Duodenal mucosa (tissue), 2 donors: ENCODE measurements around the gene SIGMAR1.

Source experiments
- H3K27ac ChIP-seq: one replicate; pipeline ENCODE4 v1.7.0; 2013; ENCODE audit warnings: low read depth, low read length
- H3K27me3 ChIP-seq, 2 donors: one replicate each; pipeline ENCODE4 v1.7.0; 2013; ENCODE audit warnings: low read length in 2 of 2, control low read depth in 1 of 2; ENCODE audit not compliant: insufficient read depth in 2 of 2, control insufficient read depth in 1 of 2
- H3K36me3 ChIP-seq, 2 donors: one replicate each; pipeline ENCODE4 v1.7.0; 2013; ENCODE audit warnings: low read length in 2 of 2, control low read depth in 1 of 2; ENCODE audit not compliant: insufficient read depth in 2 of 2, control insufficient read depth in 1 of 2
- H3K4me1 ChIP-seq, 2 donors: one replicate each; pipeline ENCODE4 v1.7.0; 2013; ENCODE audit warnings: low read length in 2 of 2, control low read depth in 1 of 2; ENCODE audit not compliant: insufficient read depth in 2 of 2, control insufficient read depth in 1 of 2
- H3K4me3 ChIP-seq, 2 donors: one replicate each; pipeline ENCODE4 v1.7.0; 2013; ENCODE audit warnings: low read length in 2 of 2, low read depth in 1 of 2
- H3K9ac ChIP-seq, 2 donors: one replicate each; pipeline ENCODE4 v1.7.0; 2013; ENCODE audit warnings: low read length in 2 of 2, low read depth in 1 of 2
- H3K9me3 ChIP-seq, 2 donors: one replicate each; pipeline ENCODE4 v1.7.0; 2013; ENCODE audit warnings: low read length in 2 of 2, control low read depth in 1 of 2; ENCODE audit not compliant: control insufficient read depth in 1 of 2

The SIGMAR1 gene

DNA sequence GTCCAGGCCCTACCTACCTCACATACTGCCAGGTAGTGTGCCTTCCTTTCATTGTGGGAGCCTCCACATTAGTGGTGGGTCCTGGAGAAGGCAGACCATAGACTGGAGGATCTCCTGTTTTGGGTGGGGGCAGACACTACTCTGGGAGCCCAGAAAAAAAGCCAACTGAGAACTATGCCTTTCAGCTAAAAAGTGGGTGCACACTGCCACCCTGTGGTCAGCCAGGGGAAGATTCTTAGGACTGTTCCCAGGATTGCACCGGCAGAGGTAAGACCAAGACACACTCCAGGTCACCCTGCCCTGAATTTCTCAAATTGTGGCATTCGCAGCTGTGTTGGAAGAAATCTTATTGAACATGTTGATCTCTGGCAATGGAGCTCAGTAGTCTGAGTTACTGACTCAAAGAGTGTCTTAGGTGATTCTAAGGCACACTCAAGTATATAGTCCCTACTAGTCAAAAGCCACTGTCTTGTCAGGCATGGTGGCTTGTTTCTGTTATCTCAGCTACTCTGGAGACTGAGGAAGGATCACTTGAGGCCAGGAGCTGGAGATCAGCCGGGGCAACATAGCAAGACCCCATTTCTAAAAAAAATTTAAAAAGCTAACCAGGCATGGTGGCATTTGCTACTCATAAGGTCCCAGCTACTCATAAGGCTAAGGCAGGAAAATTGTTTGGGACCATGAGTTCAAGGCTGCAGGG lies 3.6 kb downstream of the SIGMAR1 start:
- Histone ChIP-seq H3K27me3 (peaks cover 5 to 9% of the 10 kb centered on the region in 2 donors), H3K36me3 (peaks cover 4 to 15% of the 10 kb centered on the region in 2 donors), H3K27ac (no peak overlapping the region), H3K4me1 (peaks cover 32 to 44% of the 10 kb centered on the region in 2 donors), H3K4me3 (no peak overlapping the region), H3K9ac (no peak overlapping the region), H3K9me3 (no peaks in the 10 kb centered on the region)

DNA sequence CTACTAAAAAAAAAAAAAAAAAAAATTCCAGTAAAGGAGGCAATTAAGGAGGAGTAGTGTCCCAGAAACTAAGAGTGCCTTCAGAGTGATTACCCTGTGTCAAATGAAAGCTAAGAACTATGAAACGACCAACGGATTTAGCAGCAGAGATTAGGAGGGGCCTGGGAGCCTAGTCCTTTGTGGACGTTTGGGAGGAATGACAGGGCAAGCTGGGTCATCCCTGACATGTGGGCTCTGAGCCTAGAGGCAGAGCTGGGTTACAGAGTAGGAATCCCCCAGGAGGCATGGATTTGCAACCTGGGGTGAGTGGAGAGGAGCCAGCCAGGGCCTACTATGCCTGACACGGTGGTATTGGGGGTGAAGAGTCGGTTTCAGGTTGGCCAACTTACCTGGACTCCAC lies 4.4 kb downstream of the SIGMAR1 start:
- peaks cover 10 to 15% of the 10 kb centered on the region in 2 donors for H3K27me3 ChIP-seq
- H3K9ac ChIP-seq = no peak overlapping the region
- no peaks in the 10 kb centered on the region for H3K9me3 ChIP-seq
- H3K36me3 ChIP-seq = peaks cover 4 to 15% of the 10 kb centered on the region in 2 donors
- no peak overlapping the region for H3K4me3 ChIP-seq
- peaks cover 30 to 41% of the 10 kb centered on the region in 2 donors for H3K4me1 ChIP-seq
- no peak overlapping the region for H3K27ac ChIP-seq

DNA sequence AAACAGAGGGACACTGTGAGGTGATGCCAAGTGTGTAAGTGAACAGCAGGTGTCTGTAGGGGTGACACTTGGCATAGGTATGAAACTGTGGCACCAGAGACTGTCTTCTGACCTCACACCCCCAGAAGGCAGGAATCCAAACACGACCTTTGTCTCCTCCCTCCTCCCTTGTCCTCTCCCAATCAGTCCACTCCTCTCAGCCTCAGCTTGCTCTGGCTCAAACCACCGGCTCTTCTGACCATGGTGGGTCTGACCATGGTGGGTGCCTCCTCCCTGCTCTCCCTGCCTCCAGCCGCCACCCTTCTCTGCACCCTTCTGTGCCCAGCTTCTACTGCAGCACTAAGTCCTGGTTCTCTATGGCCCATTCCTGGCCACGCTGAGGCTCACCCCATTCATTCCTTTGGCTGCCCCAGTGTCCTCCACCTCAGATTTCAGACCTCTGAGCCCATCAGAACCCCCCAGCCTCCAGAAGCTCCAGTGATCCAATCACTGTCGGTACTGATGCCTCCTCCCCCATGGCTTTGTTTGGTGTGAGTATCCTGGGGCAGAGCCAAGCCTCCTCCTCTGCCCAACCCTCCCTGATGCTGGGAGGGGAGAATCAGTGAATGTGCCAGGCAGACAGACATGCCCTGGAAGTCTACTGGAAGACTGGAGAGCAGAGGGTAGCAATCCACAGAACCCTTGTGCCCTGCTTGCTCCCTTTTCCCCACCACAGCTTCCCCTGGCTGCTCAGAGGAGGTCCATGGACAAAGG lies 7.0 kb downstream of the SIGMAR1 start:
- Histone ChIP-seq H3K27ac (no peak overlapping the region), H3K9me3 (no peaks in the 10 kb centered on the region), H3K27me3 (peaks cover 36 to 39% of the 10 kb centered on the region in 2 donors), H3K9ac (no peak overlapping the region), H3K4me3 (peak overlapping the region in 1 of 2 donors; percentile 23), H3K4me1 (peaks cover 19 to 21% of the 10 kb centered on the region in 2 donors), H3K36me3 (peaks cover 4 to 11% of the 10 kb centered on the region in 2 donors)

DNA sequence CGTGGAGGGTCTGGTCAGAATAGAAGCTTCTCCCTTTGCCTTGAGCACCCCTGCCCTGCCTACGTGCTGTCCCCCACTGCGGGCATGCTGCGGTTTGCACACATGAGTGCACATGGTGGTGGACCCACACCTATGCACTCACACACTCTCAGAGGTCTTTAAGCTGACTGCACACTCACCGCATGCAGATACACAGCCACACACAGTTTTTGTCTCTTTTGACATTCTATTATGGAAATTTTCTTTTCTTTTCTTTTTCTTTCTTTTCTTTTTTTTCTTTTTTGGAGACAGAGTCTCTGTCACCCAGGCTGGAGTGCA lies 8.1 kb downstream of the SIGMAR1 start:
- H3K4me3 ChIP-seq = peak overlapping the region; percentile 45 to 59
- H3K36me3 ChIP-seq = no peaks in the 10 kb centered on the region
- H3K27me3 ChIP-seq = peaks cover 47 to 48% of the 10 kb centered on the region in 2 donors
- H3K9me3 ChIP-seq = no peaks in the 10 kb centered on the region
- peaks cover 19 to 21% of the 10 kb centered on the region in 2 donors for H3K4me1 ChIP-seq
- no peak overlapping the region for H3K27ac ChIP-seq
- H3K9ac ChIP-seq = no peak overlapping the region

DNA sequence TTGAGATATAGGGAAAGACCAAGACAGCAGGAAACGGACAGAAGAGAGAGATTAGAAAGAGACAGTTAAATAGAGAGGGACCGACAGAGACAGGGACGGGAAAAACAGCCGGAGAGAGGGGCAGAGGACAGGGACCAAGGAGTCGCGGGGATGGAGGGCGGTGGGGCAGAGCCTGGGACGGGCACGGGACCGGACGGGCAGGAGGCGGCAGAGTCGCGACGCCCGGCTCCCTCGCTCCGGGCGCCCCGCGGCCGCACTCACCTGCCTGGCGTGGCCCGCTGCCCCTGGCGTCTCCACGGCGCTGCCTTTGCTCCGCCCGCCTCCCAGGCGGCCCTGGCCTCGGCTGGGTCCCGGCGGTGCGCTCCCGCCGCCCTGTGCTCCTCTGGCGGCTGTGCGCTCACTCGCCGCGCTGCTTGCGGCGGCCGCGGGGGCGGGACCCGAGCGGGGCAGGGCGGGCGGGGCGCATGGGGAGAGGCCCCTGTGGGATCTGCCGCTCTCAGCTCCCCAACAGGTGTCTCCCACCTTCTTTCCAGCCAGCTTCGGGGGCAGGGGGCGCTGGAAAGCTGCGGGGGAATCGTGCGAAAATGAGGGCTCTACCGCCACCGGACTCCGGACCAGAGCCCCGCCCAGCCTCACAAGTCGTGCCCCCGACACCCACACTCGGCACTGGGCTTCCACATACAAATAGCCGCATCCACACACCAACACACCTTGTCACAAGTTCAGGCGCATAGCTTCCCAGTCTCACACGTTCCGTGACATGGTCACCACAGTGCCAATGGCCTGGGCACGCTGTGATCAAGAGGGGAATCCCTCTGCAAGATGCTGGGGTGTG lies 8.7 kb downstream of the SIGMAR1 start, which contains the start of gene ARID3C:
ARID3C (minus strand) TSS at position 411 of the 835 bp plus-strand sequence. CDS start 1,052 bp downstream, outside the sequence.
- no peaks in the 10 kb centered on the region for H3K36me3 ChIP-seq
- no peak within 1 kb of the TSS for H3K9ac ChIP-seq
- H3K4me1 ChIP-seq = peaks cover 17 to 21% of the 10 kb centered on the region in 2 donors
- peaks cover 53 to 54% of the 10 kb centered on the region in 2 donors for H3K27me3 ChIP-seq
- H3K9me3 ChIP-seq = no peaks in the 10 kb centered on the region
- peak within 1 kb of the TSS; percentile 45 to 59 for H3K4me3 ChIP-seq
- no peak within 1 kb of the TSS for H3K27ac ChIP-seq

DNA sequence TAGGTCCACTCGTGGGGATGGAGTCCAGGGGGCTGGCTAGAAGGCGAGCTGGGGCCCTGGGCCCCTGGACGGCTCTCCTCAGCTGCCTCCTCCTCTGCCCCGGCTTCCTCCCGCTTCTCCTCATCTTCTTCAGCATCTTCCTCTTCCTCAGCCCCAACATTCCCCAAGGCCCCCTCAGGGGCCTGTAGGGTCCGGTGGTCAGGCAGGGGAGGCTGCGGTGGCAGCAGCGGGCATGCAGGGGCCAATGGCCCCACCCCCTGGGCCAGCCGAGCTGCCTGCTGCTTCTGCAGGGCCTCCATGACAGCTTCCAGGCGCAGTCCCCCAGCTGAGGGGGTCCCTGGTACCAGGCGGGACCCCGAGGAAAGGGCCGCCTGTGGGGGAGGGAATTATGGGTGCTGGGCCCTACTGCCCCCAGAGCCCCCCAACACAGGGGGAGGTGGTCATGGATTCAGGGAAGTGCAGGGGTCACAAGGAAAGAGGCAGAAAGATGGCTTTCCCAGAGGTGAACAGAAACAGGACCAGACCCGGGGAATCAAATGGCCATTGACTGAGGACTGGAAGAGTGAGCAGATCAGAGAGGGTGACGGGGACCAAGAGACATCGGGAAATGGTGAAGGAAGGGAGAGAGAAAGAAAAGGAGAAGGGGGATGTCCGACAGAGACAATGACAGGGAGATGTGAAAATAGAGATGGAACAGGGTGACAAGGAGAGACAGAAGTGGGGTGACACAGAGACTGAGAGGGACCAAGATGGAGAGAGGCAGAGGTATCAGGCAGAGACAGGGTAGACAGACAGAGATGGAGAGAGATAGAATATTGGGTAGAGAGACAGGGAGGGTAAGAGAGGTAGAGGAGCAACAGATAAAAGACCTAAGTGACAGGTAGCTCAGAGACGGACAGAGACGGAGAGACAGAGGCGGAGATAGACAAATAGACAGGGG lies 9.6 kb downstream of the SIGMAR1 start:
- H3K36me3 ChIP-seq = no peaks in the 10 kb centered on the region
- H3K27me3 ChIP-seq = peaks cover 62% of the 10 kb centered on the region in 2 donors
- peaks cover 17 to 21% of the 10 kb centered on the region in 2 donors for H3K4me1 ChIP-seq
- H3K9ac ChIP-seq = no peak overlapping the region
- H3K4me3 ChIP-seq = peak overlapping the region; percentile 23 to 59
- H3K9me3 ChIP-seq = no peaks in the 10 kb centered on the region
- H3K27ac ChIP-seq = no peak overlapping the region

DNA sequence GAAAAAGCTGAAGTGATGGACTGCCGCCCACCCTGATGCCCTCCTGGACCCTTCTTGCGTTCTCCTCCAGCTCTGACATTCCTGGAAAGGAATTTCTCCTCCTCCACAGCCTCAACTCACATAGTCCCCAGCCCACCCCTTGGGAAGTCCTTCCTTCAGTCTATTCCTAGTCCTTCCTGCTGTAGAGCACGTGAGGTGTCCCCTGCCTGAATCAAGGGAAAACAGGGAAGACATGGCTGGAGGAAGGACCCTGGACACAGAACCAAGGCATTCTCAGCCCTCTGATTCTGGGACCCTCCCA lies 12.5 kb downstream of the SIGMAR1 start:
- peaks cover 12 to 18% of the 10 kb centered on the region in 2 donors for H3K4me1 ChIP-seq
- H3K4me3 ChIP-seq = no peak overlapping the region
- H3K9me3 ChIP-seq = no peaks in the 10 kb centered on the region
- H3K36me3 ChIP-seq = no peaks in the 10 kb centered on the region
- H3K27ac ChIP-seq = no peak overlapping the region
- H3K27me3 ChIP-seq = peaks cover 71 to 75% of the 10 kb centered on the region in 2 donors
- H3K9ac ChIP-seq = no peak overlapping the region

DNA sequence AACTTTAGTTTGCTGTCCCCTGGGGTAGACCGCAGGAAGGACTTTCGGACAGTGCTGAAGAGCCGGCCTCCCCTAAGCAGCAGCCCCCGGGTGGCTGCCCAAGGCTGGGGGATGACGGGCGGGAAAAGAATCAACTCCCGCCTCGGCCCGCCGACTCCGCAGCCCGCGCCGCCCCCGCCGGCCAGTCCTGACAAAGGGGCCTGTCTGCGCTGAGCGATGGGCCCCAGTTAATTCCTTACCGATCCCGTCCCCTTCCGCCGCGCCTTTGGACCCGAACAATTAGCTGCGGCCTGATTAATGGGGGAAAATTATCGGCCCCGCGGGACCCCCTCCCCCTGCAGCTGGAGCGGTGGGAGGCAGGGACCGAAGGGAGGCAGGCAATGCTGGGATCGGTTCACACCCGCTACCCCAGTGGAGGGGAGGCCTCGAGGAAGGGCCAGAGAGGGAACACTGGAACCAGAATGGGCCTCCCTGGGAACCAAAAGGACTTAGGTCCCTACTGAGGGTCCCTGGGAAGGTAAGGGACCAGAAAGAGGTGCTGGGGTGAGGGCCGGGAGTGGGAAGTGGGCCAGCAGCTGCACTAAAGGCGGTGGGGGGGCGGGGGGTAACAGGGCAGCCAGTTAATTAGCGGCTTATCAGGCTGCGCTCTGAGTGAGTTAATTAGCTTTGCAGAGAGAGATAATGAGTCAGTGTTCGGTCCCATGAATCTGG lies 13.0 kb downstream of the SIGMAR1 start:
- Histone ChIP-seq H3K4me1 (peaks cover 14 to 18% of the 10 kb centered on the region in 2 donors), H3K27me3 (peaks cover 71 to 75% of the 10 kb centered on the region in 2 donors), H3K4me3 (no peak overlapping the region), H3K9ac (no peak overlapping the region), H3K36me3 (no peaks in the 10 kb centered on the region), H3K27ac (no peak overlapping the region), H3K9me3 (no peaks in the 10 kb centered on the region)
